ENCODE measurements around the gene SCO1.
A peak's percentile ranks its signal among the peaks of the same experiment; 100 is the strongest.
"Not testable (repeated sequence)": the region's sequence is repeated elsewhere in the genome, so short reads cannot be mapped to it uniquely, and the experiment has no call there.

Gene SCO1

GRCh38 chr17:10697092-10698081 is at the start of gene SCO1, which contains the start of gene ADPRM:
TSS of gene SCO1 (minus strand) at chr17:10697533. CDS start at chr17:10697507, 26 bp downstream.
TSS of gene ADPRM (plus strand) at chr17:10697594. CDS start at chr17:10704927, 7,333 bp downstream.
- peak; percentile 90 for DNase-seq (ENCODE audit: low read depth)

DNA sequence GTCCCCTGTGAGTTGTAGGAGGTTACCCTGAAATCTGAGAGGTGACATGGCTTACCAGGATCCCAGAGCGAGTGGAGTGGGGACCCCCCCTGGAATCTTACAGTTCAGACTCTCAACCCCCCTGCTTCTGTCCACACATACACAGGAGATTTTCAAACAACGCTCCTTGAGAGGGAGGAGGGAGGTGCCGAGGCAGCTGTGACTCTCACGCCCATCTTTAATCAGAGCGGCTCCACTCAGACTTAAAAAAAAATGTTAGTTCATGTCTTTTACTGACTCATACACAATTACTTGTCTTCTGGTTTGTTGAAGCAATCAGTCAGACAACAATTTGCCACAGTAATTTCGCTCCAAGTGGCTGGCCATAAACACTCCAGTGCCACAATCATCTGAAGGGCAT is 47.9 kb upstream of the SCO1 start:
- DNase-seq (ENCODE audit: low read depth): peak; percentile 40

DNA sequence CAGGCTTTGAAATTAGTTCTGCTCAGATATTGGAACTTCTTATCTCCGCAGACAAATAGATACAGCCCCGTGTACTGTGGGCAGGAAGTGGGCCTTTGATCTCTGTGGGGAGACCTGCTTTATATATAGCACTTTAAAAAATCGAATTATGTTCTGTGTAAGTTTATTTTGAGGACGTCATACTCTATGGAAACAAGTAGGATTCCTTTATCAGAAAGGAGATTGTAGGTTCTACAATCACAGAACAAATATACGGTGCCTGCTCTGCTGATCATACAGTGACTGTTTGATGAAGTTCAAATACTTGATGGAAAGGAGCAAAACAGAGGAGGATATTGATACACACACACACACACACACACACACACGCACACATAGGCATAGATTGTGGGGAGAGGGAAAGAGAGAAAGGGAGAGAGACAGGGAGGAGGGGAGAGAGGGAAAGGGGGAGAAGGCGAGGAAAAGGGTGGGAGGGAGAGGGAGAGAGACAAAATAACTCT is 47.2 kb upstream of the SCO1 start:
- no peak for DNase-seq (ENCODE audit: low read depth)

GRCh38 chr17:10743316-10744009 is 46.1 kb upstream of the SCO1 start:
- DNase-seq (ENCODE audit: low read depth): peak; percentile 80

DNA sequence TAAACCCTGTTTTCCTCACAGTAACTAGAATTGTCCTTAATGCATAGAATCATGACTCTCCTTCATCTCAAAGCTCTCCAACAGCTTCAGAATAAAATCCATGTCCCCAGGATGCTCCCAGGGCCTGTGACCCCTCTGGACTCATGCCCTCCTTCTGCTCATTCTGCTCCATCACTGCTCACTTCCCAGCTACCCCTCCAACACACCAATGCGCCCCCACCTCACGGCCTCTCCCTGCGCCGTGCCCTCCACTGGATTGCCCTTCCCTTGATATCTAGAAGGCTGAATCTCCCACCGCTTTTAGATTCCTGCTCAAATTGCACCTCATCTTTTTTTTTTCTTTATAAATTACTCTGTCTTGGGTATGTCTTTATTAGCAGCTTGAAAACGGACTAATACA is 45.1 kb upstream of the SCO1 start:
- no peak for DNase-seq (ENCODE audit: low read depth)

- no peak for DNase-seq (ENCODE audit: low read depth)
Observed at GRCh38 chr17:10741416-10742135, 44.2 kb upstream of the SCO1 start.

GRCh38 chr17:10739386-10739785 is 42.1 kb upstream of the SCO1 start:
- DNase-seq (ENCODE audit: low read depth): no peak

DNA sequence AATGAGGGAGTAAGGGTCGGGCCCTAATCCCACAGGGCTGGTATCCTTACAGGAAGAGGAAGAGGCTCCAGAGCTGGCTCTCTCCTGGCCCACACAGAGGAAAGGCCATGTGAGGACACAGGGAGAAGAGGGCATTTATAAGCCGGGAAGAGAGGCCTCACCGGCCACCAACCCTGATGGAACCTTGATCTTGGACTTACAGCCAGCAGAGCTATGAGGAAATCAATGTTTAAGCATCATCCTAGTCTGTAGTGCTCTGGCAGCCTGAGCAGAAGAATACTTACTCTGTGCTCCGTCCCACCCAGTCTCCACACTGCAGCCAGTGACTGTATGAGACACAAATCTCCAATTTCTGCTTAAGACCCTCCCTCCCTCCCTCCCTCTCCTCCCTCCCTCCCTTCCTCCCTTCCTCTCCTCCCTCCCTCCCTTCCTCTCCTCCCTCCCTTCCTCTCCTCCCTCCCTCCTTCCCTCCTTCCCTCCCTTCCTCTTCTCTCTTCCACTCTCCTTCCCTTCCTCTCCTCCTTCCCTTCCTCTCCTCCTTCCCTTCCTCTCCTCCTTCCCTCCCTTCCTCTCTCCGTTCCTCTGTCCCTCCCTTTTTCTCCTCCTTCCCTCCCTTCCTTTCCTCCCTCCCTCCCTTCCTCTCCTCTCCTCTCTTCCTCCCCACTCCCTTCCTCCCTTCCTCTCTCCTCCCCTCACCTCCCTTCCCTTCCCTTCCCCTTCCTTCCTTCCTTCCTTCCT is 41.4 kb upstream of the SCO1 start:
- no peak for DNase-seq (ENCODE audit: low read depth)

- no peak for DNase-seq (ENCODE audit: low read depth)
Observed at GRCh38 chr17:10737736-10738135, 40.4 kb upstream of the SCO1 start.

- peak; percentile 36 for DNase-seq (ENCODE audit: low read depth)
Observed at GRCh38 chr17:10737168-10737622, 39.9 kb upstream of the SCO1 start.

DNA sequence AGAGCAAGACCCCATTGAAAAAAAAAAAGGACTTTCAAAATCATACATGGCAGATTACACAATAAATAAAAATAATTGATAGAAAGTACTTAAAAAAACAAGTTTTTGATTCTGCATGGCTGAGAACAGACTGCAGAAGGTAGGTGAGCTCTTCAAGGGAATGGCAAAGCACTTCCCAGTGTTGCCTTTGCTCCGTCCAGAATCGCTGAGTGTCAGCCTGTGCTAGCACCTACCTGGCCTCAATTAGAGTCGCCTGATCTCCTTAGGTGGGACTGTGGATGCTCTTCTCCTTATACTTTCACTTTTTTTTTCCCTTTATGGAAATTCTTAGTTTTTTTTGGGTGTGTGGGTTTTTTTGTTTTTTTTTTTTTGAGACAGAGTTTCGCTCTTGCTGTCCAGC is 38.5 kb upstream of the SCO1 start:
- no peak for DNase-seq (ENCODE audit: low read depth)

GRCh38 chr17:10735251-10735650 is 37.9 kb upstream of the SCO1 start:
- no peak for DNase-seq (ENCODE audit: low read depth)

DNA sequence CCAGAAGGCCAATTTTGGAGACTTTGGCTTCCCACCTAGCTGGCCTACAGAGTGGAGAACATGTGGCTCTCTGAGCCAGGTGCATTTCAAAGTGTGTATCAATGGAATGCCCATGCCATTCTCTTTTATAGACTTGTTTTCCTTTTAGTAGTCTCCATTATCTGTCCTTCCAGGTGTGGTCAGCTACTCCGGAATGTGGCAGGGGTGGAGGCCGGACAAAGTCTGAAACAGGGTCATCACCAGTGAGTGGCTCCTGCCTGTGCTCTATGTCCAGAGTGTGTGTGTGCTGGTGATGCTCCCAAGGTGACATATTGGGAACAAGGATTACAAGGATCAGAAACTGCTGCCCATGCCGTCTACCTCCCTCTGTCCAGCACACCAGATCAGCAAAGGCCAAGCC is 36.3 kb upstream of the SCO1 start:
- no peak for DNase-seq (ENCODE audit: low read depth)

DNA sequence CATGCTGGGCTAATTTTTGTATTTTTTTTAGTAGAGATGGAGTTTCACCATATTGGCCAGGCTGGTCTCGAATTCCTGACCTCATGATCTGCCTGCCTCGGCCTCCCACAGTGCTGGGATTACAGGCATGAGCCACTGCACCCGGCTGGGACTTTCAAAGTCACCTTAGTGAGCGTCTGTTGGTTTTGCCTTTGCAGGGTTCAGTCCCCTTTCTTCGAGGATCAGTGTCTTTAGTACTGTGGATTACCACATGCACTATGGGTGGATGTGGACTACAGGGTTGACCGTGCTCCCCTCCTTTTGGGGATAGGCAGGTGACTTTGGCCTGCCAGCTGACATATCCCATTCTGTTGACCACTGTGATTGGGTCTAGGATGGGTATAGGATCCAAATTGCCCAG is 34.8 kb upstream of the SCO1 start:
- DNase-seq (ENCODE audit: low read depth): not testable (repeated sequence)

DNA sequence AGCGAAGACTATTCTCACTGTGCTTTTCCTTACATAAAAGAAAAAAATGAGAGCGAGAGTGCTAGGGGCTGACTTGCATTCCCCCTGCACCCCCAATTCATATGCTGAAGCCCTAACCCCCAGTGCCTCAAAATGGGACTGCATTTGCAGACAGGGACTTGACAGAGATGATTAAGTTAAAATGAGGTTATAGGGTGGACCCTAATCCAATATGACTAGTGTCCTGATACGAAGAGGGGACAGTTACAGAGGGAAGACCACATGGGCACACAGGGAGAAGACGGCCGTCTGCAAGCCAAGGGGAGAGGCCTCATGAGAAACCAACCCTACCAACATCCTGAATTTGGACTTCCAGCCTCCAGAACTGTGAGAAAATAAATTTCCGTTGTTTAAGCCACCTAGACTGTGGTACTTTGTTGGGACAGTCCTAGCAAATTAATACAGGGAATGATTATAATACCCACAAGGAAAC is 34.1 kb upstream of the SCO1 start:
- DNase-seq (ENCODE audit: low read depth): no peak

DNA sequence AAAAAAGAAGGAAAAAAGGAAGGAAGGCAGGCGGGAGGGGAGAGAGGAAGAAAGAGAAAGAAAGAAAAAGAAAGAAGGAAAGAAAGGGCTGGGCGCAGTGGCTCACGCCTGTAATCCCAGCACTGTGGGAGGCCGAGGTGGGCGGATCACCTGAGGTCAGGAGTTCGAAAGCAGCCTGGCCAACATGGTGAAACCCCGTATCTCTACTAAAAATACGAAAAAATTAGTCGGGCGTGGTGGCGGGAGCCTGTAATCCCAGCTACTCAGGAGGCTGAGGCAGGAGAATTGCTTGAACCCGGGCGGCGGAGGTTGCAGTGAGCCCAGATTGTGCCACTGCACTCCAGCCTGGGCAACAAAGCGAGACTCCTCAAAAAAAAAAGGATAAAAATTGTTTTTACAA is 32.9 kb upstream of the SCO1 start:
- not testable (repeated sequence) for DNase-seq (ENCODE audit: low read depth)

GRCh38 chr17:10729334-10730193 is 32.2 kb upstream of the SCO1 start, which contains the start of gene TMEM220:
TSS of gene TMEM220 (minus strand) at chr17:10730023. CDS start at chr17:10729851, 172 bp downstream.
- DNase-seq (ENCODE audit: low read depth): peak; percentile 54

DNA sequence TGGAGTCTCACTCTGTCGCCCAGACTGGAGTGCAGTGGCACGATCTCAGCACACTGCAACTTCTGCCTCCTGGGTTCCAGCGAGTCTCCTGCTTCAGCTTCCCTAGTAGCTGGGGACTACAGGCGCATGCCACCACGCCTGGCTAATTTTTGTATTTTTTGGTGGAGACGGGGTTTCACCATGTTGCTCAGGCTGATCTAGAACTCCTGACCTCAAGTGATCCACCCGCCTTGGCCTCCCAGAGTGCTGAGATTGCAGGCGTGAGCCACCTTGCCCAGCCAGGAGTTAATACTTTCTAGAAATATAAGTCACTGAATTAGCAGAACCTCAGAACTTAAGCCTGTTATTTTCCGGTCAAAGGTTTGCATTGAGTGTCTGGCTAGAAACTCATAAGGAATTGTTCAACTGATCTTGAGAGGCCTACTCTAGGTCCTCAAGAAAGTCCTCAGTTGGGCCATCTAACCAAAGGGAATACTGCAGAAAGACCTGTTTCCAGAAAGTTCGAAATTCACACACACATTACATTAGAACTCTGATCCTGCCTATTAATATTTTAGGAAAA is 31.1 kb upstream of the SCO1 start:
- no peak for DNase-seq (ENCODE audit: low read depth)

- DNase-seq (ENCODE audit: low read depth): no peak
Observed at GRCh38 chr17:10727192-10727591, 29.9 kb upstream of the SCO1 start.

DNA sequence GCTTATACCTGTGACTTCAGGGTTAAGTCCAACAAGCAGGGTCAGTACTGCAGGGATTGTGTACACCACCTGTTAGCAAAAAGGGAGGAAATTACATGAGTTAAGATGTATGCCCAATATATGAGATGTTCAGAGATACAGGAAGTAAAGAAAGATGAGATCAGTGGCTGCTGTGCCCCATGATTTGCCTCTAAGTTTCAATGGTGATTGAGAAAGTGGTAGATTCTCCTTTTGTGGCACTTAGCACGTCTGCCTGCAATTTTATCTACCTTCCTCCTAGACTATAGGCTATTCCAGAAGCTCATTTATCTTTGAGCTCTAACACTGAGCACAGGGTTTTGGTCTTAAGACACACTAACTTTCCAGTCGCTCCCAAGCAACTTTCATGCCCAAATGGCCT is 28.9 kb upstream of the SCO1 start:
- no peak for DNase-seq (ENCODE audit: low read depth)
